GM18505 (cell line): ENCODE results near the gene CBFA2T2.

Experiments
- ATAC-seq: cut with Tn5 transposase; IDR thresholded peaks from one replicate; pipeline ENCODE4 v1.9.1; 2021; ENCODE audit not compliant: unreplicated experiment
- POLR2A ChIP-seq: IDR thresholded peaks from 4 replicates; pipeline ENCODE4 v1.6.1; 2011; ENCODE audit warnings: borderline replicate concordance; ENCODE audit not compliant: insufficient read depth, insufficient read length; ENCODE audit errors: extremely low read depth

The CBFA2T2 gene

GRCh38 chr20:33659341-33660034, 169.6 kb downstream of the CBFA2T2 start:
- no peak for ATAC-seq
- TF ChIP-seq POLR2A: no peak

GRCh38 chr20:33660035-33660684, 170.3 kb downstream of the CBFA2T2 start:
- TF ChIP-seq POLR2A: no peak
- no peak for ATAC-seq

- no peak for ATAC-seq
- no peak for TF ChIP-seq POLR2A
These were observed 170.8 kb downstream of the CBFA2T2 start for GRCh38 chr20:33660685-33661058.

- ATAC-seq: no peak
- TF ChIP-seq POLR2A: no peak
These were observed 172.3 kb downstream of the CBFA2T2 start, which contains the start of gene C20orf144 for GRCh38 chr20:33662172-33662571. Gene C20orf144 (plus strand): TSS chr20:33662327. CDS start chr20:33662346, 19 bp downstream.

GRCh38 chr20:33663161-33664084, 173.5 kb downstream of the CBFA2T2 start:
- TF ChIP-seq POLR2A: peak; percentile 89
- peak; percentile 28 for ATAC-seq

GRCh38 chr20:33664085-33664761, 174.3 kb downstream of the CBFA2T2 start:
- no peak for ATAC-seq
- TF ChIP-seq POLR2A: no peak

- no peak for ATAC-seq
- TF ChIP-seq POLR2A: no peak
These were observed 174.9 kb downstream of the CBFA2T2 start for GRCh38 chr20:33664762-33665144.

- peak; percentile 85 for TF ChIP-seq POLR2A
- peak; percentile 59 for ATAC-seq
These were observed 176.7 kb downstream of the CBFA2T2 start, which contains the start of gene ACTL10 for GRCh38 chr20:33666293-33667244. Gene ACTL10 (plus strand): TSS chr20:33666943. CDS start chr20:33667498, 555 bp downstream.

GRCh38 chr20:33667245-33667675, 177.4 kb downstream of the CBFA2T2 start:
- ATAC-seq: no peak
- TF ChIP-seq POLR2A: no peak

GRCh38 chr20:33667676-33668465, 178.0 kb downstream of the CBFA2T2 start:
- no peak for TF ChIP-seq POLR2A
- ATAC-seq: peak; percentile 37

GRCh38 chr20:33668466-33669155, 178.7 kb downstream of the CBFA2T2 start:
- TF ChIP-seq POLR2A: no peak
- no peak for ATAC-seq

- TF ChIP-seq POLR2A: no peak
- ATAC-seq: no peak
These were observed 179.3 kb downstream of the CBFA2T2 start for GRCh38 chr20:33669224-33669623.
